ENCODE measurements around the gene RASGRF2. TPM values are rescaled to one million over a fixed set of nuclear protein-coding genes. Genes with fewer than 3 reads are reported as not detected.

The RASGRF2 gene
- total RNA-seq, 1 donor from 2014 or later: 1.4 TPM

DNA sequence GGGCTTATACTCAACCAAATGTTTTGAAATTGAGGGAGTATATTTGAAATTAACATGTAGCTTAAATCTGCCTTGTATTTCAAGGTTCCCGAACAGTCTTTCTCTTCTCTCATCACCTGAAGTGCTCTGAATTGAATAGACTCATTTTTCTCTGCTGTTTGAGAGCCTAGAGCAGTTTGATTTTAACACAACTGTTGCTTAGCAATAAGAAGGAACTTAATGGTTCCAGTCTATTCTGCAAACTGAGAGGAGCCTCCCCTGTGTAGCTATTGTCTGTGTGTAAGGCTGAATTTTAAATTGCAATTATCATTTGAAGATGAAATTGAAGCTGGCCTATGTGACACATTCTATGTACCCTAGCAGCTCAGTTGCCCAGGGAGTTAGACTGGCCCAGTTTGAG is 185.9 kb downstream of the RASGRF2 start:
- no peak overlapping the region for H3K27ac Mint-ChIP-seq (ENCODE audit: unreplicated experiment)

DNA sequence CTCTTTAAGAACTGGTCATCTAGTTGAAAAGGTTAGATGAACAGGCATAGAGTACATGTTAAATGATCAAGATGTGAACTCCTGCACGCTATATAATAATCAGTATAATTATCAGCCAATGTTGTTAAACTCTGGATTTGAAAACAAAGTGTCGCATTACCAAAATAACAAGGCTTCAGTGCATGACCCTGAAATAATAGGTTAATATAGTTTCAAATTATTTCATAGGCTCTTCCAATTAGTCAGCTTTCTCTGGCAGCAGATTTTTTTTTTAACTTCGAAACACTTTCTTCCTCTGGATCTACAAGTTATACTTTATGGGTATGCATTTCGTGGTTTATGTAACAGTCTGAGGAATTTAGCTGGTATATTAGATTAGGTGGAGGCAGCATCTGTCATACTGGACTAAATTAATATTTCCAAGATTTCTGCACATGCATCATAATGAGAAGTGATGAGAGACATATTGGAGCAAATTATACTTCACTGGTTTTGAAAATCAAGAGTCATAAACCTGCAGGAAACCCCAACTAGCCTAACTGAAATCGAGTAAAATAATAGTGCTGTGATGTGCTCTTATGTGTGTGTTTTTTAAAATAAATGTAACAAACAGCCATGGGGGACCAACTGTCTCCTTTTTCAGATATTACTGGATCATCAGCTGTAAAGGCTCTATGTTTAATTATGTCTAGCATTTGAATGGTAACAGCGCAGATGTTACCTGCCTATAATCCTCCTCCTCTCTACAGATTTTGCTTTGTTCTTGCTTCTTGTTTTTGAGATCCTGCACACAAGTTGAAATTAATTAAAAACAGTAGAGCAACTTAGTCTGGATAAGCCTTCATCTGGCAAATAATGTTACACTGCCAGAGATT is 187.1 kb downstream of the RASGRF2 start:
- Mint-ChIP-seq H3K9me3 (ENCODE audit: unreplicated experiment) (no peaks in the 10 kb centered on the region), H3K27ac (ENCODE audit: unreplicated experiment) (no peak overlapping the region), H3K4me1 (ENCODE audit: low read depth, unreplicated experiment) (peaks cover 2% of the 10 kb centered on the region), H3K36me3 (ENCODE audit: unreplicated experiment) (no peaks in the 10 kb centered on the region), H3K27me3 (ENCODE audit: unreplicated experiment) (peaks cover 2% of the 10 kb centered on the region), H3K4me3 (ENCODE audit: unreplicated experiment) (no peak overlapping the region)
- TF ChIP-seq, protein P1, sequence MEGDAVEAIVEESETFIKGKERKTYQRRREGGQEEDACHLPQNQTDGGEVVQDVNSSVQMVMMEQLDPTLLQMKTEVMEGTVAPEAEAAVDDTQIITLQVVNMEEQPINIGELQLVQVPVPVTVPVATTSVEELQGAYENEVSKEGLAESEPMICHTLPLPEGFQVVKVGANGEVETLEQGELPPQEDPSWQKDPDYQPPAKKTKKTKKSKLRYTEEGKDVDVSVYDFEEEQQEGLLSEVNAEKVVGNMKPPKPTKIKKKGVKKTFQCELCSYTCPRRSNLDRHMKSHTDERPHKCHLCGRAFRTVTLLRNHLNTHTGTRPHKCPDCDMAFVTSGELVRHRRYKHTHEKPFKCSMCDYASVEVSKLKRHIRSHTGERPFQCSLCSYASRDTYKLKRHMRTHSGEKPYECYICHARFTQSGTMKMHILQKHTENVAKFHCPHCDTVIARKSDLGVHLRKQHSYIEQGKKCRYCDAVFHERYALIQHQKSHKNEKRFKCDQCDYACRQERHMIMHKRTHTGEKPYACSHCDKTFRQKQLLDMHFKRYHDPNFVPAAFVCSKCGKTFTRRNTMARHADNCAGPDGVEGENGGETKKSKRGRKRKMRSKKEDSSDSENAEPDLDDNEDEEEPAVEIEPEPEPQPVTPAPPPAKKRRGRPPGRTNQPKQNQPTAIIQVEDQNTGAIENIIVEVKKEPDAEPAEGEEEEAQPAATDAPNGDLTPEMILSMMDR (IDR thresholded peaks at IDR 0.05; ENCODE audit: partially characterized antibody, unreplicated experiment): no peak
- DNase-seq: no peak

More for the DNA sequence above, 185.9 kb downstream of the RASGRF2 start:
- no peaks in the 10 kb centered on the region for H3K9me3 Mint-ChIP-seq (ENCODE audit: unreplicated experiment)
- TF ChIP-seq, protein P1 (IDR thresholded peaks at IDR 0.05; ENCODE audit: partially characterized antibody, unreplicated experiment): no peak
- H3K36me3 Mint-ChIP-seq (ENCODE audit: unreplicated experiment): no peaks in the 10 kb centered on the region
- H3K27me3 Mint-ChIP-seq (ENCODE audit: unreplicated experiment): peaks cover 2% of the 10 kb centered on the region
- H3K4me3 Mint-ChIP-seq (ENCODE audit: unreplicated experiment): no peak overlapping the region
- H3K4me1 Mint-ChIP-seq (ENCODE audit: low read depth, unreplicated experiment): peaks cover 5% of the 10 kb centered on the region
- DNase-seq: no peak

DNA sequence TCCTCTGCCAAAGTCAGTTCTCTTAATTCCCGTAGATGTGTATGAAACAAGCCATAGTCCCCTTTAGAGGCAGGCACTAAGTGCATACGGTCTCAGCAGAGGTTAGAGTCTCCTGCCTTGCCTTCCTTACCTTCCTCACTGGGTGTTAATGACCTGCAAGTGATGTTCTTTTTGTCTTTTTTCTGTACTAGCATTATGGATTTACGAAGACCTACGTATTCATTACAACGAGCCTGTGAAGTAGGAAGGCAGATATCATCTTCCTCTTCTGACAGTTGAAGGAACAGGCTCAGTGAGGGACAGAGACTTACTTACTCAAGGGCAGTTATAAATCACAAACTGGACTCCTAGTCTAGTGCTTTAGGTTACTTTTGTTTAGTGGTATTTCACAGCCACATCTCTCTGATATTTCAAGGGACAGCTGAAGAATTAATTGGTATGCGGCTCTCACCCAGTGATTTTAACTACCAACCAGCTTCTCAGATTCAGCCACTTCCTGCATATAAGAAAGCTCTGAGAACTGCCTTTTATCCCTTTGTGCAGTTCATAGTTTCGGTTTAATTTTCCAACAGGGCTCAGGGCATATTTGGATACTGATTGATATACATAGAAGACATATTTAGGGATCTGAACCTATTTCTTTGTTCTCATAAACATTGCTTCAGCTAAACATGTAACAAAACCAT is 187.9 kb downstream of the RASGRF2 start:
- Mint-ChIP-seq H3K36me3 (ENCODE audit: unreplicated experiment) (no peaks in the 10 kb centered on the region), H3K4me1 (ENCODE audit: low read depth, unreplicated experiment) (peaks cover 2% of the 10 kb centered on the region), H3K27me3 (ENCODE audit: unreplicated experiment) (peaks cover 2% of the 10 kb centered on the region), H3K4me3 (ENCODE audit: unreplicated experiment) (no peak overlapping the region), H3K9me3 (ENCODE audit: unreplicated experiment) (no peaks in the 10 kb centered on the region), H3K27ac (ENCODE audit: unreplicated experiment) (no peak overlapping the region)
- no peak for DNase-seq
- TF ChIP-seq, protein P1 (IDR thresholded peaks at IDR 0.05; ENCODE audit: partially characterized antibody, unreplicated experiment): no peak

GRCh38 chr5:81151546-81151945 is 191.4 kb downstream of the RASGRF2 start:
- no peak for DNase-seq
- Mint-ChIP-seq H3K27me3 (ENCODE audit: unreplicated experiment) (peaks cover 2% of the 10 kb centered on the region), H3K9me3 (ENCODE audit: unreplicated experiment) (no peaks in the 10 kb centered on the region), H3K36me3 (ENCODE audit: unreplicated experiment) (no peaks in the 10 kb centered on the region), H3K4me3 (ENCODE audit: unreplicated experiment) (no peak overlapping the region), H3K27ac (ENCODE audit: unreplicated experiment) (no peak overlapping the region), H3K4me1 (ENCODE audit: low read depth, unreplicated experiment) (peaks cover 2% of the 10 kb centered on the region)
- TF ChIP-seq, protein P1 (IDR thresholded peaks at IDR 0.05; ENCODE audit: partially characterized antibody, unreplicated experiment): no peak

DNA sequence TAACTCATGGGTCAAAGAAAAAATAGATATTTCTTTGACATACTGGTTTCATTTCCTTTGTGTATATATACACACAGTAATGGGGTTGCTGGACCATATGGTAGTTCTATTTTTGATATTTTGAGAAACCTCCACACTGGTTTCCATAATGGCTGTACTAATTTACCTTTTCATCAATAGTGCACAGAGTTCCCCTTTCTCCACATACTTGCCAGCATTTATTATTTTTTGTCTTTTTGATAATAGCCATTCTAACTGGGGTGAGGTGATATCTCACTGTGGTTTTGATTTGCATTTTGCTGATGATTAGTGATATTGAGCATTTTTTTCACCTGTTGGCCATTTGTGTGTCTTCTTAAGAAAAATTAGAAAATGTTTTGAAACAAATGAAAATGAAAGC is 194.6 kb downstream of the RASGRF2 start:
- Mint-ChIP-seq H3K36me3 (ENCODE audit: unreplicated experiment) (peaks cover 4% of the 10 kb centered on the region), H3K27me3 (ENCODE audit: unreplicated experiment) (no peaks in the 10 kb centered on the region), H3K27ac (ENCODE audit: unreplicated experiment) (no peak overlapping the region), H3K9me3 (ENCODE audit: unreplicated experiment) (peaks cover 1% of the 10 kb centered on the region), H3K4me3 (ENCODE audit: unreplicated experiment) (no peak overlapping the region), H3K4me1 (ENCODE audit: low read depth, unreplicated experiment) (no peaks in the 10 kb centered on the region)
- TF ChIP-seq, protein P1 (IDR thresholded peaks at IDR 0.05; ENCODE audit: partially characterized antibody, unreplicated experiment): no peak
- DNase-seq: no peak

Measured in glutamatergic neuron (in vitro differentiated cells).